GM19463 (cell line): Measurements from ENCODE around the gene IGFBPL1.
"Not testable (repeated sequence)": the region's sequence is repeated elsewhere in the genome, so short reads cannot be mapped to it uniquely, and the experiment has no call there.

ENCODE experiments used
- ATAC-seq: cut with Tn5 transposase; IDR thresholded peaks from one replicate; pipeline ENCODE4 v1.9.1; 2021; ENCODE audit warnings: mild to moderate bottlenecking, moderate library complexity; ENCODE audit not compliant: unreplicated experiment

Gene IGFBPL1

GRCh38 chr9:38380872-38381534, 43.3 kb downstream of the IGFBPL1 start:
- ATAC-seq, result no peak

DNA sequence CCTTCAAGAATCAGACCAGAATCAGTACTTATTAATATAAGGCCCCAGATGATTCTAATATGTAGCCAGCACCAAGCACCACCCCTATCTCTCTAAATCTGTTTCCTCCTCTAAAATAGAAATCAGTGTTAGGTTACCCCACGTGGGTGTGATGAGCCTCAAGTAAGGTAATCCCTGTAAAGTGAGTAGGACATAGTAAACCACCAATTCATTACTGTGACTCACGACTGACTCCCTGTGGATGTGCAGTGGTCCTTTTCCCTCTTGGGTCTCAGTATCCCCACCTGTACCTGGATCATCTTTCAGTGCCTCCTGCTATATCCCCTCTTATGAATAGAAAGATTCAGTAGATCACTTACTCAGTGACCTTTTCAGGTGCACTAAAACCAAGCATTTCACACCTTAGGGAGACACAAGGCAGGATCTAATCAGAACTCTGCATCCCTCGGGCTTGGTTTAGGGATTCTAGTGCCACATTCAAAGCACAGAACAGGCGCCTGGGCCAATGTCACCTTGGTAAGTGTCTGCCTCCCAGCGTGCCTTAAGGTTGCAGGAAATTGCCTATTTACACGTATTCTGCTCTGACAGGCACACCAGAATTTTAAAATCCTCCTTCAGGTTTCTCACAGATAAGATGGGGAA, 43.9 kb downstream of the IGFBPL1 start:
- ATAC-seq, result no peak

DNA sequence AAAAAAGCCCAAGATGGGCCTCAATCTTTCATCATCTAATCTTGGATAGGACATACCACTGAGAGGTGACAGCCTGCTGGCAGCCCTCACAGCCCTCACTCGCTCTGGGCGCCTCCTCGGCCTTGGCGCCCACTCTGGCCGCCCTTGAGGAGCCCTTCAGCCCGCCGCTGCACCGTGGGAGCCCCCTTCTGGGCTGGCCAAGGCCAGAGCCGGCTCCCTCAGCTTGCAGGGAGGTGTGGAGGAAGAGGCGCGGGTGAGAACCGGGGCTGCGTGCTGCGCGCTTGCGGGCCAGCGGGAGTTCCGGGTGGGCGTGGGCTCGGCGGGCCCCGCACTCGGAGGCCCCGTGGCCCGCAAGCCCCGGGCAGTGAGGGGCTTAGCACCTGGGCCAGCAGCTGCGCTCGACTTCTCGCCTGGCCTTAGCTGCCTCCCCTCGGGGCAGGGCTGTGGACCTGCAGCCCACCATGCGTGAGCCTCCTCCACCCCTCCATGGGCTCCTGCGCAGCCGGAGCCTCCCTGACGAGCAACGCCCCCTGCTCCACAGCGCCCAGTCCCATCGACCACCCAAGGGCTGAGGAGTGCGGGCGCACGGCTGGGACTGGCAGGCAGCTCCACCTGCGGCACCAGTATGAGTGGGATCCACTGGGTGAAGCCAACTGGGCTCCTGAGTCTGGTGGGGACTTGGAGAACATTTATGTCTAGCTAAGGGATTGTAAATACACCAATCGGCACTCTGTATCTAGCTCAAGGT, 46.7 kb downstream of the IGFBPL1 start:
- ATAC-seq, result not testable (repeated sequence)

- ATAC-seq, result no peak
Observed at GRCh38 chr9:38376021-38376670, 48.1 kb downstream of the IGFBPL1 start.

- no peak for ATAC-seq
Observed at GRCh38 chr9:38375572-38375963, 48.7 kb downstream of the IGFBPL1 start.

- ATAC-seq, result no peak
Observed at GRCh38 chr9:38374847-38375571, 49.2 kb downstream of the IGFBPL1 start.

- ATAC-seq, result peak; percentile 67
Observed at GRCh38 chr9:38373679-38374078, 50.6 kb downstream of the IGFBPL1 start.

DNA sequence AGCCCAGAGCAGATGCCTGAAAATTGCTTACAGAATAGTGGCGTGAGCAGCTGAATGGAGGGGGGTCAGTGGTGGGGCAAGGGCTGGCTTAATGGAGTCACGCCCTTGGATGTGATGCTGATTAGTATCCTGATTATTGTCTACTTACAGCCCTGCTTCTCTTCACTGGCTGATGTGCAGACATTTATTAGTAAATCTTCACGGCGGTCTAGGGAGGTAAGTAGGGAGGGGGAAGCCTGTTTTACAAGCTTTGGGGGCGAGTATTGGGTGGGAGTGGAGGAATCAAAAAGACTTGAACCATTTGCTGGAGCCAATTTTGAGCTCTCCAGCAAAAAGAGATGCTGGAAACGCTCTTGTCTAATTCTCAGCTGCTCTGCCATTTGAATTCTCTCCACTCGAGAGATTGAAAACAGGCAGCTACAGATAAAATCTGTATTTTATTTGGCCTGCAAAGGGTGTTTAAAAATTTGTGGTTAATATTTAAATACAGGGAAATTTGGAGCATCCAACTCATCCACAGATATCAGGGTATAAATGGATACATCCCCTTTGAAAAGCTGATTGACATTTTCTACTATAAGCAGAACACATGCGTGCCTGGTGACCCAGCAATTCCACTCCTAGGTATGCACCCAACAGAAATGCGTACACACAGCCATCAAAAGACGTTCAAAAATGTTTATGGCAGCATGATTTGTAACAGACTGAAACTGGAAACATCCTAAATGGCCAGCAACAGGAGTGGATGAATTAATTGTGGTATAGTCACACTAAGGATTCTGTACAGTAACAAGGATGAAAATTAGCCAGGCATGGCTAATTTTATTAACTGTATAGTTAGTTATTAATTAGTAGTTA, 51.3 kb downstream of the IGFBPL1 start:
- ATAC-seq, result no peak

DNA sequence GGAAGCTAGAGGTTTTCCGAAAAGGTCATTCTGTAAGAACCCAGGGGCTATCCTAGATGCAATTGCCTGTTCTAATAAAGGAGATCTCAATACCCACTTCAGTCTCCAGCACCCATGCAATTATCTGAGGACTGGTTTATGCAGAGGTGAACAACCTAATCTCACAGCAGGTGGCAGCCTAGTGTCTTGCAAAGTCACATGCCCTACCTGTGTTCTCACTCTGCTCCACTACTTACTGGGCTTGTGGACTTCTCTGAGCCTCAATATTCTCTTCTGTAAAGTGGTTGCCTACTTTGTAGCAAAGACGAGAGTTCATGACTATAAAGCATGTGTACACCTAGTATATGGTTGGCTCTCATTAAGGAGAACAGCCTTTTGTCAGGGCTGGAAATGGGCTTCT, 52.8 kb downstream of the IGFBPL1 start:
- peak; percentile 76 for ATAC-seq

- no peak for ATAC-seq
Observed at GRCh38 chr9:38370176-38370575, 54.1 kb downstream of the IGFBPL1 start.

DNA sequence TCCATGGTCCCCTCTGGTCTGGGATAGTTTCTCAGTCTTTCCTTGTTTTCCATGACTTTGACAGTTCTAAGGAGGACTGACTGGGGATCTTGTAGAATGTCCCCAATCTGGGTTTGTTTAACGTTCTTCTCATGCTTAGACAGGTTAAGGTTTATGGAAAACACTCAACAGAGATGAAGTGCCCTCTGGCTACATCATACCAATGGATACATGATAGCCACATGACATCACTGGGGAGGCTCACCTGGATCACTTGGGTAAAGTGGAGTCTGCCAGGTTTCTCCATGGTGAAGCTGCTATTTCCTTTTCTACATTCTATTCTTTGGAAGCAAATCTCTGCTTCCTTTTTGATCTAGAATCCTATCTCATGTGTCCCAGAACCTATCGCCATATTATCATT, 55.5 kb downstream of the IGFBPL1 start:
- no peak for ATAC-seq

DNA sequence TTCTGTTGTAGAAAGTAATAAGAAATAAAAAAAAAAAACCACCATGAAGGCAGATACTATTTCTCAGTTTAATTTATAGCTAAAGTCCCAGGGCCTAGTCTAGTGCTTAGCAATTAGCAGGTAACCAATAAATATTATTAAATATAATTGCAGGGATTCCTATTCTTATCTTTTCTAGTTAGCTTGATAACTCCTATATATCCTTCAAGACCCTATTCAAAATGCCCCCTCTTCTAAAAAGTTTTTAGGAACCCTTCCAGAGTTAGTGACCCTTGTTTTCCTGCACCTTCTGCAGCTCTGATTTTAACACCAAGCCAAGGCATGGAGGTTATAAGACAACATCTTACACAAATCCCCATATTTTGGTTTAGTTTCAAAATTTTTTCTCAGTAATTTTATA, 56.4 kb downstream of the IGFBPL1 start:
- ATAC-seq, result no peak

GRCh38 chr9:38363589-38363925, 60.7 kb downstream of the IGFBPL1 start:
- ATAC-seq, result no peak

DNA sequence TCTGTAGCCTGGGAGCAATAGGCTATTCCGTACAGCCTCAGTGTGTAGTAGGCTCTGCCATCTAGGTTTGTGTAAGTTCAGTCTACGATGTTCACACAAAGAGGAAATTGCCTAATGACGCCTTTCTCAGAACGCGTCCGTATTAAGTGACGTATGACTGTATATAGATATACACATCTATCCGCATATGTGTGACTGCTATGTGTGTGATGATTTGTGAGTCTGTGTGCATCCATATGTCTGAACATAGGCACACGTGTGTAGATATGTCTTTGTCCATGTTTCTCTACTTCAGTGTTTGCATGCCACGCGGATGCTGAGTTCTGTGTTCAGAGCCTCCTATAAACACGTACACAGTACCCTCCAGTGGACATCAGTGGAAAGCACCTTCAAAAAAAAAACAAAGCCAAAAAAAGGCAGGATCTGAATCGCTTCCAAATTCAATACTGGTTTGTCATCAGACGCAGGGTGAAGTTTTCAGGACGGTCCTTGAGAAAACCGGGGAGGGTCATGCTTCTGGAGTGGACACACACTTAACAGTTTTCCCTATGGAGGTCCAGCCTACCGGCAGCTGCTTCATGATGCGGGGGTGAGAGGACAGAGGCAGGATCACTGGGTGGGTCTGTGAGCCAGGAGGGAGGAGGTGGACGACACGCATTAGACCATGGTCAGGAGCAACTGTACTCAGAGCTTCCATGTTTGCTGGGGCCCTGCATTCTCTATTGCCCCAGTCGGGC, 61.2 kb downstream of the IGFBPL1 start:
- peak; percentile 78 for ATAC-seq

DNA sequence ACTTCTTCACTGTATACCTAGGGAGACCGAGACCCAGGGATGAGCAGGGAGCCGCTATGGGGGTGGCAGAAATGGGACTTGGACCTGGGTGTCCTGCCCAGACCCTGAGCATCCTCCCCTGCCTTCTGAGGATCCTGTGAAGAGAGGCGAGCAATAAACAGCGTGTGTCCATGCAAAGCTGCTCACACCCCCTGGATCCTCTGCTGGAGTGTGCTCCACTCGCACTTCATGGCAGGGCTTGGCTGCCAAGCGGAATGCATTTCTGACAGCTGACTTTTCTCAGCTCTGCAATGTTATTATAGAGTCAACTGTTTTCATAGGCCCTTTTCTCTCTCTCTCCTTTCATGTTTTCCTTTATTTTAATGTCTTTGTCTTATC, 62.8 kb downstream of the IGFBPL1 start:
- ATAC-seq, result no peak

DNA sequence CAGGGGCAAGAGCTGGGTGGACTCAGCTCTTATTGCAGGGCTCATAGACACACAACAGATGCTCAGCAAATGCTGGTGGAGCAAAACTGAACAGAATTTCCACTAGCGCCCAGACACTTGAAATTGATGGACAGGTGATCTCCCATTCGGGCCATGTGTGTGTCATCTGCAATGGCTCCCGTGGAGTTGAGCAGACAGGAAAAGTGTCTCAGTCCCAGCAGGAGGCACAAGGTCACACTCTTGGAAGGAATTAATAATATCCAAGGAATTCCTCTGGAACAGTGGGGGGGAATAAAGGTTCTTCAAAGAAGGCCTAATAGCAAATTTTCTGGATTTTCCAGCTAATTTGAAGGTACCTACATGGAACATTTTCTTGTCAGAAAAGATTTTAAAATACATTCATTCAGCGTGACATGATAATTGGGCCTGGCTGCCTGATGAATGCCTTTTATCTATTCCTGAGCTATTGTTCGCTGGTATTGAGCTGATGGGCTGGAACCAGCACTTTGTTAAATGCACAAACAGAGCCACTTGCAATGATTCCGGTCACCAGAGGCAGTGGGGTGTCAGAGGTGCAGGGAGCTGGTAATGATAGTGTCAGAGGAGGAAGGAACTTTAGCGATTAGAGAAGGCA, 63.3 kb downstream of the IGFBPL1 start:
- no peak for ATAC-seq

GRCh38 chr9:38359689-38360385, 64.4 kb downstream of the IGFBPL1 start:
- ATAC-seq, result no peak

- ATAC-seq, result no peak
Observed at GRCh38 chr9:38359297-38359653, 65.0 kb downstream of the IGFBPL1 start.
